ENCODE data around the gene GALR1.
"Not testable (repeated sequence)": the region's sequence is repeated elsewhere in the genome, so short reads cannot be mapped to it uniquely, and the experiment has no call there.

Gene GALR1

GRCh38 chr18:77249569-77250500, at the start of gene GALR1:
GALR1 (plus strand) TSS chr18:77249848; CDS start chr18:77250549, 701 bp downstream.
- no peak for DNase-seq

- no peak for DNase-seq
These were observed 48.1 kb upstream of the GALR1 start for GRCh38 chr18:77201506-77201905.

GRCh38 chr18:77202329-77202728, 47.3 kb upstream of the GALR1 start:
- no peak for DNase-seq

GRCh38 chr18:77203071-77203470, 46.6 kb upstream of the GALR1 start:
- DNase-seq, result no peak

- no peak for DNase-seq
These were observed 45.8 kb upstream of the GALR1 start for GRCh38 chr18:77203851-77204250.

GRCh38 chr18:77205769-77206168, 43.9 kb upstream of the GALR1 start:
- DNase-seq, result no peak

- DNase-seq, result no peak
These were observed 42.8 kb upstream of the GALR1 start for GRCh38 chr18:77206676-77207374.

- DNase-seq, result peak; percentile 56
These were observed 42.1 kb upstream of the GALR1 start for GRCh38 chr18:77207540-77207939.

- DNase-seq, result peak; percentile 36
These were observed 40.7 kb upstream of the GALR1 start for GRCh38 chr18:77208964-77209363.

GRCh38 chr18:77209587-77209986, 40.1 kb upstream of the GALR1 start:
- no peak for DNase-seq

GRCh38 chr18:77210249-77210648, 39.4 kb upstream of the GALR1 start:
- DNase-seq, result no peak

- DNase-seq, result no peak
These were observed 31.0 kb upstream of the GALR1 start for GRCh38 chr18:77218642-77219041.

GRCh38 chr18:77220726-77221125, 28.9 kb upstream of the GALR1 start:
- DNase-seq, result no peak

GRCh38 chr18:77222464-77222863, 27.2 kb upstream of the GALR1 start:
- DNase-seq, result no peak

- peak; percentile 54 for DNase-seq
These were observed 26.4 kb upstream of the GALR1 start for GRCh38 chr18:77223221-77223639.

GRCh38 chr18:77223653-77224052, 26.0 kb upstream of the GALR1 start:
- no peak for DNase-seq

GRCh38 chr18:77230645-77231044, 19.0 kb upstream of the GALR1 start:
- DNase-seq, result no peak

- no peak for DNase-seq
These were observed 14.9 kb upstream of the GALR1 start for GRCh38 chr18:77234504-77235365.

GRCh38 chr18:77239285-77239684, 10.4 kb upstream of the GALR1 start:
- DNase-seq, result not testable (repeated sequence)

GRCh38 chr18:77248873-77249568, 627 bp upstream of the GALR1 start:
- no peak for DNase-seq

GRCh38 chr18:77250501-77250925, 865 bp downstream of the GALR1 start:
- no peak for DNase-seq

Measured in stimulated activated CD4-positive, alpha-beta T cell treated with anti-CD3 and anti-CD28 coated beads, Interleukin-4, amount 100 ng/mL, for 24 hours (primary cell).